CD4-positive, alpha-beta T cell treated with Interleukin-17A for 4 hours (primary cell): ENCODE measurements around the gene CHSY1.

Source experiments
- DNase-seq: peaks from one replicate; pipeline ENCODE4 v3.0.0-alpha.2; 2020; ENCODE audit warnings: mixed read lengths

Gene CHSY1

GRCh38 chr15:101169495-101170071 is 82.3 kb downstream of the CHSY1 start:
- no peak for DNase-seq

- no peak for DNase-seq
Observed at GRCh38 chr15:101168898-101169494, 82.9 kb downstream of the CHSY1 start.

DNA sequence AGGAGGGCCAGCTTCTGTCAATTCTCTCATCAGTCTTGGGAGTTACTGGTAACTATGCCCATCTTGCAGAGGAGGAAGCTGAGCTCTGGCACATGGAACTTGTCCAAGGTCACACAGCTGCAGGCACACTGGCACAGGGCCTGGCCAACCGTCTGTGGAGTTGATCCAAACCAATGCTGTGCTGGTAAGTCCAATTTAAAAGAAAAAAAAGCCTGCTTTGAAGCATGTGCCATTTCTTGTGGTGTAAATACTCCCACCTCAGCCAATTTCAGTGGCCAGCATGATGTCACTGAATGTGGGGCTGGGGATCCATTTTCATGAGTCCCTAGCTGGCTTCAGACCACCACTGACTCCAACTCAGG is 83.4 kb downstream of the CHSY1 start:
- DNase-seq = no peak

DNA sequence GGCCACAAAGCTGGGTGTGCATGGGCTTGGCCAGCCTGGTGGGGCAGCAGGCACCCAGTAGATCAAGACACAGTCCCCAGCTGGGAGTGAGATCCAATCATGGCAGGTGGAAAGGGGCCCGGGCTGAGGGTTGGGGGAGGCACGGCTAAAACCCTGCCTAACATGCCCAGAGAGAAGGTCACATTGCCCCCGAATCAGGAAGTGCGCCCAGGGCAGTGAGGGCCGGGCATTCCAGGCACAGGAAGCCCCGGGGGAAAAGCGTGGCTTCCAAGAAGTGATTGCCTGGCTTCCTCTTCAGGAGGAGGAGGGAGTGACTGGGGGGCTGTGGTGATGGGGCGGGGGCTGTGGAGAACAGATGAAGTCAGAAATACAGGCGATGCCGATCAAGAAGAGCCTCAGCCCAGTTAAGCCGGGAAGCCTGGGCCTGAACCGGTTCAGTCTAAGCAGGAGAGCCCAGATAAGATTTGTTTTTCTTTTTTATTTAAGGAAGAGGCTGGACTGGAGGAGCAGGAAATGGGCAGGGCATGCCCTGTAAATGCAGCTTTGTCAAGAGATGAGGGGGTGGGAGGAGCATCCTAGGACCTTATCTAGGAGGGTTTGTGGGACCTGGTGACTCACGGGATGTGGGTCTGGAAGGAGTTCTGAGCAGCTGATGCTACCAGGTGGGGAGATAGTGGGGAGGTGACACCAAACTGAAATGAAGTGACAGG is 83.9 kb downstream of the CHSY1 start:
- peak; percentile 79 for DNase-seq

- DNase-seq = no peak
Observed at GRCh38 chr15:101167411-101167752, 84.5 kb downstream of the CHSY1 start.

DNA sequence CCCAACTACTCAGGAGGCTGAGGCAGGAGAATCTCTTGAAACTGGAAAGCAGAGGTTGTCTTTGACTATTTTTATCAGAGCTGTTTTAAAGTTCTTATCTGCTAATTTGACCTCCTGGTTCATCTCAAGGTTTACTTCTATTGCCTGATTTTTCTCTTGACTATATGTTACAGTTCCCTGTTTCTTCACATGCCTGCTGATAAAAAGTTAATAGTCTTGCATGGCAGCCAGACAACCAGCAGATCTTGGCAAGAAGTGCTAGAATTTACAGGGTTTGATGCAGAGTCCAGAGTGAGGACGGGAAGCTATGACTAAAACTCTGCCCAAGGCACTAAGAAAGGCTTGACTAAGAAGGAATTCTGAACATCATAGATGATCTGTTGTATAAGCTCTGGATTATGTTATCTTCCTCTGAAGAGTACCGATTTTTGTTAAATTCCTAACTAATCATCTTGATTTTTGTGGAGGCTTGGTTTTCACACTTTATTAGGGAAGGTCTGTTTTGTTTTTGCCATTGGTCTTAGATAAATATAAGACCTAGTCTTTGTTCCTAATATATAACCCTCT is 85.9 kb downstream of the CHSY1 start:
- no peak for DNase-seq

- DNase-seq = no peak
Observed at GRCh38 chr15:101162701-101163483, 89.0 kb downstream of the CHSY1 start.

GRCh38 chr15:101161656-101162055 is 90.2 kb downstream of the CHSY1 start:
- no peak for DNase-seq

- no peak for DNase-seq
Observed at GRCh38 chr15:101159936-101160815, 91.7 kb downstream of the CHSY1 start.

DNA sequence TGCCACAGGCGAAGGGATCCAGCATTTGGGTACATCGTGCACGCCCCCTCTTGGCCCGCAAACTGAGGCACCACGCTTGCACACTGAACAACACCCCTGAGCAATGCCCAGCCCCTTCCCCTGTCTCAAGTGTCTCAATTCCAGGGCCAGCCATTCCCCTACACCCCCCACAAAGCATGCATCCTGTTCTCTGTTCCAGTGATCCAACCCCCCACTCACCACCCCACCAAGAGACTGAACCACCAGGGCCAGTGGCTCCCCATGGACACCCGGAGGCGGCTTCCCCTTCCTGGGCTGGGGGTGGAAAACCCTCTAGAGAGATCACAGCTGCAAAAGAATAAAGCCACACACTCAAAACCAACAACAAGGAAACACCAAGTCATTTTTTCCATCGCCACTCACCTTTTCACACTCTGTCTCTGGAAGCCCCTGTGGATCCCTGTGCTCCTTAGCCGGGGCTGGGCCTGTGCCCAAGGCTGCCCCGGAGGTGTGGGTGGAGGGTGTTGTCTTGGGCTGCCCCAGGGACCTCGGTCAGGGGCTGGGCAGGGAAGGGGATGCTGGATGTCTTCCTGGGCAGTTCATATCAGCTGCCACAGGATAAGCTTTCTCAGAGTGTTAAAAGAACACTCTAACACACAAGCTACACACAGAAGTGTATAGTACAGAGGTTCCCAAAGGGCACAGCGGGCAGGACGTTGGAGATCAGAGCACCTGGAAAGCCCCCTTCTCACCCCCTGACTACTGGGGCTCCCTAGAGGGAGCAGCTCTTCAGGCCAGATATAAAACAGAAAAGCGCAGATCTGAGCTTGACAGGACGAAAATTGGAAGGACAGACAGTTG is 92.5 kb downstream of the CHSY1 start:
- DNase-seq = no peak

- no peak for DNase-seq
Observed at GRCh38 chr15:101158166-101159095, 93.4 kb downstream of the CHSY1 start.

DNA sequence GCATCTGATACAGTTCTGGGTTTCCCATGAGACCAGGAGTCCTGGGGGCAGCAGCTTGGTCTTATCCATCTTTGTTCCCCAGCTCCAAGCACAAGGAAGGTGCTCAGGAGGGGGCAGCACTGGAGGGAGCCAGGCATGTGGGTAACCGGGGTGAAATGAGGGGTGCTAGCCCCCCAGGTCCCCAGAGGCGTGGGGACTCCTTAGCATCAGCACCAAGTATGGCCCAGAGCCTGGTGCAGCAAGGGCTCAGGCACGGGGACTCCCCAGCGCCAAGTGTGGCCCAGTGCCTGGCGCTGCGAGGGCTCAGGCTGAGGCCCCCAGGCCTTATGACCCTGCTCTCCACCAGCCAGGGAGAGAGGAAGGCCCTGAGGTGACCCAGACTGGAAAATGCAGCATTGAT is 94.1 kb downstream of the CHSY1 start:
- no peak for DNase-seq

DNA sequence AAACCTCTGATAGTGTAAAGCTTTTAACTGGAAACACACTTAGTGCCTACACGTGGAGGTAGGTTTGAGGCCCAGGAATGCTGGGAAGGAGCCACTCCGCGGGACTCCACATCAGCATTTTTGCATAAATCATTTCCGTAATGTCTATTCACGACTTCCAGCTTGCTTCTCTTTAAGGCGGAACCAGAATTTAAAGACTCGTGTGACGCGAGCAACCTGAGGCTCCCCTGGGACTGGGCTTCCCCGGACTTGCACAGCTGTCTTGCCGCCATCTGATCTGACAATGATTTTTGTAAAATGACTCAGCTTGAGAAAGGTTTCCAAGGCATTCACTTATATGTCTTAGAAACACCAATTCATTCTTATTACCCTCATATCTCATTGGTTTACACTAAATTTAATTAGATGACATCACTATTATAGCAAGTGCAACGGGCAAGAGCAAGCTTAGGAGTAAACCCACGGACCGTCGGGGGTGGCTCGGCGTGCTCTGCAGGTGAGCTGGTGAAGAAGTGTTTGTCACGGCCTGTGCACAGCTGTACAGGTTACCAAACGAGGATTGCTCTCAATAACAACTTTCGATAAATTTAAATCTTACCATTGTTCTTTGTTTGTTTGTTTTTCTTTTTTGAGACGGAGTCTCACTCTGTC is 95.2 kb downstream of the CHSY1 start:
- DNase-seq = no peak

GRCh38 chr15:101156061-101156460 is 95.8 kb downstream of the CHSY1 start:
- DNase-seq = no peak

DNA sequence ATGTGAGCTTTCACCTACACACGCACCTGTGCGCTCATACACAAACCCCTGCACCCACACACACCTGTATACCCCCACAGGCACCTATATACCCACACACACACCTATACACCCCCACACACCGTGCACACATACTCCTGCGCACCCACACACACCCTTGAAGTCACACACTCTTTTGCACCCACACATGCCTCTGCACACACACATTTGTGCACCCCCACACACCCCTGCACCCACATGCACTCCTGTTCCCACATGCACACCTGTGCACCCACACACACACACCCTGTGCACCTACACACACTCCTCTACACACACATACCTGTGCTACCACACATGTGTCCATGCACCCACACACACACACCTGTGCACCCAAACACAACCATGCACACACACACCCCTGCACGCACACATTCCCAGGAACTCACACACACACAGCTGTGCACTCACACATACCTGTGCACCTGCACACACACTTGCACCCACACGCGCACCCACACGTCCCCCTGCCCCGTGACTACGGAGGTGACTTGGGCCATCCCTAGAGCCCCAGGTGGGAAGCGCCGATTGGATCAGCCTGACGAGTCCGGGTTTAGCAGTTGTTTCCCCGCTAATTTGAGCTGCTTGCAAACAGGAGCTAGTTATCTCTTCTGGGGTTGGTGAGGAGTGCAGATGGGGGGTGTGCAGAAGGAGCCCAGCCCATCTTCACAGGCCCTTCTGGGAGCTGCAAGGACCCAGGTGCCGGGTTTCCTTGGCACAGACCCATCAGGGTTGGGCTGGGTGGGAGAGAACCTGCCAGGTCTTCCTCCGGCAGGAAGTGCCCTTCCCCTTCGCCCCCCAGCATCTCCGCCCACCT is 97.8 kb downstream of the CHSY1 start:
- no peak for DNase-seq

DNA sequence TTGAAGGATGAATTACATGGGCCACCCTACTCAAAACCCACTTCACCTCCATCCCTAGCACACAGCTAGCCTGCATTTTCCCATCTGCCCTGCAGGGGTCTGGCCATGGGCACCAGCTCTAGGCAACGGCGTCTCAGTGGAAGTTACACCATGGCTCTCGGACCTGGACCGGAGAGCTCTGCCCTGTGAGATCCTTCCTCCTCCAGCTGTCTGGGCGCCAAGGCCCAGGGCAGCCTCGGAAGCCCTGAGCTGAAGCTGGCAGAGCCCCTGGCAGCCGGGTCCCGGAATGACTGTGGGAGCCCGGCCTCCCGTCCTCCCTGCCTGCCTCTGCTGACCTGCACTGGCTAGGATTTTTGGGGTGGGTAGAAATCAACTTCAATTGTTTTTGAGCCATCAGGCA is 98.9 kb downstream of the CHSY1 start:
- no peak for DNase-seq

- DNase-seq = no peak
Observed at GRCh38 chr15:101151288-101151687, 100.6 kb downstream of the CHSY1 start.

- no peak for DNase-seq
Observed at GRCh38 chr15:101150723-101151040, 101.2 kb downstream of the CHSY1 start.
